Heart right ventricle (tissue), 16 donors: ENCODE measurements around the gene TXNL1. TPM values are rescaled to one million over a fixed set of nuclear protein-coding genes. Genes with fewer than 3 reads are reported as not detected.

Experiments
- ATAC-seq, 8 donors: fragments of 200-7000 bp; cut with Tn5 transposase; one replicate each; pipeline ENCODE4 v1.9.1; 2020; ENCODE audit warnings: mild to moderate bottlenecking in 8 of 8, moderate library complexity in 8 of 8, moderate number of reproducible peaks in 1 of 8
- DNase-seq, 2 donors: peaks; one replicate each; pipeline ENCODE4 v3.0.0-alpha.2; 2020
- H3K27ac ChIP-seq, 10 donors: fragments of 200-600 bp; sonication (generic) in 2 of 10; one replicate each; pipeline versions ENCODE4 v1.5.0 to v1.8.0; 2020 to 2022; ENCODE audit warnings: mild to moderate bottlenecking in 3 of 10
- H3K27me3 ChIP-seq, 7 donors: fragments of 200-600 bp; one replicate each; pipeline ENCODE4 v1.8.0; 2021 to 2022; ENCODE audit warnings: mild to moderate bottlenecking in 2 of 7
- H3K36me3 ChIP-seq, 9 donors: fragments of 200-600 bp; sonication (generic) in 1 of 9; one replicate each; pipeline versions ENCODE4 v1.5.0 to v1.8.0; 2020 to 2022; ENCODE audit warnings: mild to moderate bottlenecking in 2 of 9
- H3K4me1 ChIP-seq, 9 donors: fragments of 200-600 bp; sonication (generic) in 1 of 9; one replicate each; pipeline versions ENCODE4 v1.5.0 to v1.8.0; 2020 to 2022; ENCODE audit warnings: mild to moderate bottlenecking in 4 of 9
- H3K4me3 ChIP-seq, 10 donors: fragments of 200-600 bp; sonication (generic) in 2 of 10; one replicate each; pipeline versions ENCODE4 v1.5.0 to v1.8.0; 2020 to 2022; ENCODE audit warnings: mild to moderate bottlenecking in 7 of 10, moderate library complexity in 2 of 10
- H3K9me3 ChIP-seq, 11 donors: fragments of 200-600 bp in 10 of 11; sonication (generic) in 2 of 11; one replicate each; pipeline versions ENCODE4 v1.5.0 to v1.8.0; 2013 to 2022; ENCODE audit warnings: mild to moderate bottlenecking in 2 of 11, control low read depth in 1 of 11, moderate library complexity in 1 of 11
- CTCF ChIP-seq, 9 donors: fragments of 200-600 bp; sonication (generic) in 2 of 9; IDR thresholded peaks; one replicate each; pipeline versions ENCODE4 v1.5.0 to v1.8.0; 2021 to 2022; ENCODE audit warnings: antibody characterized with exemption in 9 of 9, mild to moderate bottlenecking in 5 of 9, moderate library complexity in 1 of 9
- WGBS, 2 donors: extraction: QIAGEN DNeasy Blood & Tissue Kit; methylation state at CpG; one replicate each; pipeline ENCODE4 v1.1.7; 2013; ENCODE audit warnings: inconsistent platforms in 1 of 2; 5-methylcytosine and 5-hydroxymethylcytosine counted together
- intact Hi-C, 10 donors: fragments of 100-400 bp; cut with DNase I; formaldehyde crosslinking; loops; one replicate each; pipeline versions ENCODE4 v1.11.1 to v1.14.2; 2022
- long read RNA-seq, 3 donors: library from polyadenylated mRNA; unstranded; transcript quantifications; one replicate each; pipeline ENCODE4 v2.0.0, GENCODE V29; 2020 to 2021
- polyA plus RNA-seq, 2 donors: library from polyadenylated mRNA; stranded (reverse); fragments of 200-250 nt; gene quantifications; one replicate each; pipeline ENCODE4 v1.2.3, GENCODE V29; 2013
- total RNA-seq, 10 donors: library from RNA; stranded (reverse); fragmentation: NEBNext Ultra II Directional in 3 of 10; extraction: Animal tissue kit (Norgen Biotek cat#: 25700) in 3 of 10; gene quantifications; one replicate each; pipeline versions ENCODE4 v1.2.1 to v1.2.4, GENCODE V29; 2021 to 2023
- donor health status: Arrhythmogenic right ventricular cardiomyopathy.
- donor health status: ischemic (EF 13 %, LVEDD 7.1; RV severe dilation, severe dysfunction).
- donor health status: healthy with polysubstance abuse.
- donor health status: DM: no; HTN: yes; CAD: no.
- donor health status: DM: no; HTN: no; CAD: no.
- donor health status: ischemic (EF 25% LVEDD 6.9; RV normal size, moderate dysfunction).
- donor health status: ischemic (EF 25% LVEDD 5.7; RV mildly dilated, moderate dysfunction).
- donor health status: healthy.
- donor health status: DM: yes; HTN: yes; CAD: no.
- donor health status: Ischemic cardiomyopathy.
- donor health status: ischemic (EF 35%, LVEDD 5.7; RV mildly dilated, moderate dysfunction).
- donor health status: nonischemic (EF 11% LVEDD 7.7; RV severe dilation, severe dysfunction).
- donor health status: DM: yes; HTN: yes; CAD: no.
- donor health status: PGD.
- donor health status: ischemic (EF 29% LVEDD 5.4; RV normal size, mild dysfunction).
- donor health status: nonischemic (EF 23%, LVEDD 6.1; RV moderate dilation, normal function).

Gene TXNL1
- total RNA-seq (100 to 1,000 TPM in 3 of 10 donors, 10 to 100 TPM in 7; 84.1 to 112 (median 92.0) TPM), polyA plus RNA-seq (10 to 100 TPM; 45.0 to 65.2 TPM)
- long read RNA-seq, donor 1, full-length matches to known transcripts, result 26 of 116 reads
- long read RNA-seq, donor 1, partial matches to known transcripts, result 7 of 116 reads
- long read RNA-seq, donor 1, other reads (novel, unspliced or antisense), result 83 of 116 reads
- long read RNA-seq, donor 2, full-length matches to known transcripts, result 34 of 132 reads
- long read RNA-seq, donor 2, partial matches to known transcripts, result 17 of 132 reads
- long read RNA-seq, donor 2, other reads (novel, unspliced or antisense), result 81 of 132 reads
- long read RNA-seq, donor 3, full-length matches to known transcripts, result 56 of 242 reads
- long read RNA-seq, donor 3, partial matches to known transcripts, result 36 of 242 reads
- long read RNA-seq, donor 3, other reads (novel, unspliced or antisense), result 150 of 242 reads

DNA sequence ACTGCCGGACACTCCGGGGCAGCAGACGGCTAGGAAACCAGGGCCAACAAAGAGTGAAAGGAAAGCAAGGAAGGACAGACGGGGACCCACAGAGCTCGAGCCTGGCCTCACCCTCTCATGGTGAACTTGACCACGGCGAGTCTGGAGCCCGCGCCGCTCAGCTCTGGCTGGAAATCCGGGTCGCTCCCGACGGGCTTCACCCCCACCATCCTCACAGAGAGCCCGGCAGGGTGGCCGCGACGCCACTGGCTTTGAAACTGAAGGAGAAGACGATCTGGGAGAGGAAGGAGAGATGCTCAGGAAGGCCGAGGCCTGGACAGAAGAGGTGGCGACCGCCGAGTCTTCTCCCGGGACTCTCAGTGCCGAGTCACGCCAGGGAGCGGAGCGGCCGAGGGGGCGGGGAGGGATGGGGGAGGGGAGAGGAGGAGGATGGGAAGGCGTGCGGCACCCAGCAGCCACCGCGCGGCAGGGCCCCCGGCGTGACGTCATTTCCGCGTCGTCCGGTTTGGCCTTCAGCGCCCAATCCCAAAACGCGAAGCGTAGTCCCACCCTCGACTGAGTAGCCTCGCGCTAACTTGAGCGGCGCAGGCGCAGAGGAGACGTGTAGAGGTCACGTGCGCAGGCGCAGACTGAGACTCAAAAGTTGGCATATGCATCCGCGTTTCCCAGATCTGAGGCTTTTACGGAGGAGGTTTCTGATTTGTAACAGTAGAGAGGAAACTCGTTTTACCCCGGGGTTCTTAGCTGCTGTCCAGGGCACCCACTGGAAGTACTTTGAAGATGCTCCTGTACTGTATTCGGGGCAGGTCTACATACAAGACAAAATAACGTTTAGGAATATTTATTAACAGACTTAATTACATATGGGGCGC, at the start of gene TXNL1:
TSS of gene TXNL1 (minus strand) at position 361 of the 872 bp plus-strand sequence. CDS start at position 209, 152 bp downstream.
- H3K4me1 ChIP-seq, result peaks cover 3 to 40% (median 32%) of the 10 kb centered on the region in 9 donors

GRCh38 chr18:56684277-56684676, 45.9 kb upstream of the TXNL1 start:
- DNase-seq (no peak), ATAC-seq (no peak)
- 99% methylated on average over 3 of the region's 3 CpGs for WGBS, 2 donors
- Histone ChIP-seq H3K27ac (no peak overlapping the region), H3K27me3 (no peaks in the 10 kb centered on the region), H3K4me1 (peaks cover 0 to 8% (median 0%) of the 10 kb centered on the region in 9 donors), H3K9me3 (no peaks in the 10 kb centered on the region), H3K4me3 (no peak overlapping the region), H3K36me3 (peaks cover 0 to 78% (median 21%) of the 10 kb centered on the region in 9 donors)
- TF ChIP-seq CTCF (IDR thresholded peaks at IDR 0.05), result no peak
- intact Hi-C loops, result no loop called here

More for the DNA sequence above, at the start of gene TXNL1:
- Histone ChIP-seq H3K36me3 (peaks cover 0 to 17% (median 0%) of the 10 kb centered on the region in 9 donors), H3K9me3 (no peaks in the 10 kb centered on the region), H3K4me3 (peak within 1 kb of the TSS; percentile 79 to 97 (median 88)), H3K27ac (peak within 1 kb of the TSS; percentile 91 to 99 (median 98)), H3K27me3 (no peaks in the 10 kb centered on the region)
- intact Hi-C loops, result no loop called here
- DNase-seq, result peak; percentile 100
- TF ChIP-seq CTCF (IDR thresholded peaks at IDR 0.05), result no peak
- 1% methylated on average over 61 to 64 of the region's 64 CpGs for WGBS, 2 donors
- peak; percentile 98 to 100 (median 99) for ATAC-seq

GRCh38 chr18:56678836-56679565, 40.6 kb upstream of the TXNL1 start:
- DNase-seq, result no peak
- Histone ChIP-seq H3K36me3 (peaks cover 0 to 47% (median 4%) of the 10 kb centered on the region in 9 donors), H3K27me3 (no peaks in the 10 kb centered on the region), H3K4me1 (peaks cover 0 to 12% (median 0%) of the 10 kb centered on the region in 9 donors), H3K4me3 (no peak overlapping the region), H3K27ac (no peak overlapping the region), H3K9me3 (peaks cover 0 to 8% (median 0%) of the 10 kb centered on the region in 11 donors)
- ATAC-seq, result no peak
- no peak for TF ChIP-seq CTCF (IDR thresholded peaks at IDR 0.05)
- intact Hi-C loops, result no loop called here
- WGBS, 2 donors, result 93 to 97% methylated on average over 4 of the region's 4 CpGs
